PFSK-1 (cell line): Measurements from ENCODE around the gene FAM163B.

Experiments
- FOXP2 ChIP-seq: optimal IDR thresholded peaks from 2 replicates; pipeline ENCODE3; 2011; ENCODE audit warnings: borderline replicate concordance, control low read depth, inconsistent platforms; ENCODE audit not compliant: insufficient read depth; ENCODE audit errors: extremely low read length, extremely low read depth
- POLR2AphosphoS5 ChIP-seq: IDR thresholded peaks from 2 replicates; pipeline ENCODE4 v1.6.1; 2012; ENCODE audit warnings: low read depth, mild to moderate bottlenecking, control low read depth, low read length, moderate library complexity
- SIN3A ChIP-seq: IDR thresholded peaks from 2 replicates; pipeline ENCODE4 v1.6.1; 2012; ENCODE audit warnings: mild to moderate bottlenecking, low read length, moderate library complexity, borderline replicate concordance; ENCODE audit not compliant: insufficient read depth
- TAF1 ChIP-seq: IDR thresholded peaks from 2 replicates; pipeline ENCODE4 v1.6.1; 2012; ENCODE audit warnings: low read length, control low read depth, borderline replicate concordance; ENCODE audit not compliant: insufficient read depth
- TF ChIP-seq, protein P1 (sequence below), 2 experiments: IDR thresholded peaks; 2 replicates each; pipeline versions ENCODE4 v1.6.1 to v1.8.0; 2011 to 2012; ENCODE audit warnings: low read depth in 2 of 2, low read length in 2 of 2, control low read depth in 1 of 2, inconsistent platforms in 1 of 2, mild to moderate bottlenecking in 1 of 2, moderate library complexity in 1 of 2; ENCODE audit not compliant: insufficient read depth in 1 of 2

FAM163B gene

DNA sequence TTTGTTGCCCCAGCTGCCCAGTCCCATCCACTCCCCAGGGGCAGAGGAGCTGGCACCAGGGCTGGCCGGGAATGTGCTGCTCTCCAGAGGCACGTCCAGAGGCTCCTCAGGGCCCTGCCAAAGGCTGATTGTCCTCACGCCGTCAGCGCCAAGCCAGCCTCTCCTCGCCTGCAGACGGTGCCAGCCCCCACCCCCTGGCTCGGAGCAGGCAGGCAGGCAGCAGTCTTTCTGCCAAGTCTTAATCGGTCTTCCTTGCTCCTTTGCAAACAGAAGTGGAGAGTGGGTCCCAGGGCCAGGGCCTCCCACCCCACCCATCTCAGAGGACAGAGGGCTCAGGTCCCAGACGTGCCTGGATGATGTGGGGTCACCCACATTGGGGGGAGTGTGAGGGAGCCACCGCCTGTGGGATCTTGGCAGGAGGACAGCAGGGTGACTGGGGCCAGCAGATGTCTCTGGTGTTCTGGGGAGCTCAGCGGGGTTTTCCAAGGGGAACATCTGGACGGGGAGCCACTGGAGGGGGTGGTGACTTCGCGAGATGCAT lies 36.3 kb downstream of the FAM163B start:
- TF ChIP-seq TAF1 = no peak
- TF ChIP-seq FOXP2 = no peak
- no peak for TF ChIP-seq POLR2AphosphoS5
- TF ChIP-seq, protein P1, sequence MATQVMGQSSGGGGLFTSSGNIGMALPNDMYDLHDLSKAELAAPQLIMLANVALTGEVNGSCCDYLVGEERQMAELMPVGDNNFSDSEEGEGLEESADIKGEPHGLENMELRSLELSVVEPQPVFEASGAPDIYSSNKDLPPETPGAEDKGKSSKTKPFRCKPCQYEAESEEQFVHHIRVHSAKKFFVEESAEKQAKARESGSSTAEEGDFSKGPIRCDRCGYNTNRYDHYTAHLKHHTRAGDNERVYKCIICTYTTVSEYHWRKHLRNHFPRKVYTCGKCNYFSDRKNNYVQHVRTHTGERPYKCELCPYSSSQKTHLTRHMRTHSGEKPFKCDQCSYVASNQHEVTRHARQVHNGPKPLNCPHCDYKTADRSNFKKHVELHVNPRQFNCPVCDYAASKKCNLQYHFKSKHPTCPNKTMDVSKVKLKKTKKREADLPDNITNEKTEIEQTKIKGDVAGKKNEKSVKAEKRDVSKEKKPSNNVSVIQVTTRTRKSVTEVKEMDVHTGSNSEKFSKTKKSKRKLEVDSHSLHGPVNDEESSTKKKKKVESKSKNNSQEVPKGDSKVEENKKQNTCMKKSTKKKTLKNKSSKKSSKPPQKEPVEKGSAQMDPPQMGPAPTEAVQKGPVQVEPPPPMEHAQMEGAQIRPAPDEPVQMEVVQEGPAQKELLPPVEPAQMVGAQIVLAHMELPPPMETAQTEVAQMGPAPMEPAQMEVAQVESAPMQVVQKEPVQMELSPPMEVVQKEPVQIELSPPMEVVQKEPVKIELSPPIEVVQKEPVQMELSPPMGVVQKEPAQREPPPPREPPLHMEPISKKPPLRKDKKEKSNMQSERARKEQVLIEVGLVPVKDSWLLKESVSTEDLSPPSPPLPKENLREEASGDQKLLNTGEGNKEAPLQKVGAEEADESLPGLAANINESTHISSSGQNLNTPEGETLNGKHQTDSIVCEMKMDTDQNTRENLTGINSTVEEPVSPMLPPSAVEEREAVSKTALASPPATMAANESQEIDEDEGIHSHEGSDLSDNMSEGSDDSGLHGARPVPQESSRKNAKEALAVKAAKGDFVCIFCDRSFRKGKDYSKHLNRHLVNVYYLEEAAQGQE (IDR thresholded peaks at IDR 0.05; ENCODE audit: insufficient read depth in 1 of 2, low read depth in 2 of 2, low read length in 2 of 2) = no peak

DNA sequence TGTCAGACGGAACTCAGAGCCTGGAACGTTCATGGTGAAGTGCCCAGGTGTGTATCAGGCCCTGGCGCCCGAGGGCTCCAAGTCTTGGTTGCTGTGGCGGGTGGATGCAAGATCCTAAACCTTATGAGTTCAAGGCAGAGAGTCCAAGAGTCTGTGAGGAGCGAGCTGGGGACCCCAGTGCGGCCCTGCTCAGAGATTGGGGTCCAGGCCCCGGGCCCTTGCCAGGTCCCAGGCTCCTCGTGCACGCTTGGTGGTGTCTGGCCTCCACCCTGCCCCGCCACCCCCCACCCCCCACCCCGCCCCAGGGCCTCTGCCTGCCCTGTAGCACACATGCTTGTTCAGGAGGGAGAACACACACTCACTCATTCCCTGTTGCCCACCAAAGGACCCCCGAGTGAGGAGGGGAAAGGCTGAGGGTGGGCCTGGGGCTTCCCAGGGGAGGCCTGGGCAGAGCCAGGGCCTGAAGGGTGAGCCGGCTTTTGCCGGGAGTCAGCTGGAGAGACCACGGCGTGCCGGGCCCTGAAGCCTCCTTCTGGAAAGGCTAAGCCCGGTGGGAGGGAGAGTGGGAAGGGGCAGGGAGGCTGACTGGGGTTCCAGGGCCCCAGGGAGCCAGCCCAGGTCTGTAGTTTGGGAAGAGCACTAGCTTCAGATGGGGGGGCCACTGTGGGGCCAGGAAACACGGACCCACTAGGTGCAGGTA lies 37.1 kb downstream of the FAM163B start:
- no peak for TF ChIP-seq FOXP2
- no peak for TF ChIP-seq TAF1
- no peak for TF ChIP-seq SIN3A
- TF ChIP-seq POLR2AphosphoS5 = no peak
- TF ChIP-seq, protein P1 (IDR thresholded peaks at IDR 0.05; ENCODE audit: insufficient read depth in 1 of 2, low read depth in 2 of 2, low read length in 2 of 2) = no peak

DNA sequence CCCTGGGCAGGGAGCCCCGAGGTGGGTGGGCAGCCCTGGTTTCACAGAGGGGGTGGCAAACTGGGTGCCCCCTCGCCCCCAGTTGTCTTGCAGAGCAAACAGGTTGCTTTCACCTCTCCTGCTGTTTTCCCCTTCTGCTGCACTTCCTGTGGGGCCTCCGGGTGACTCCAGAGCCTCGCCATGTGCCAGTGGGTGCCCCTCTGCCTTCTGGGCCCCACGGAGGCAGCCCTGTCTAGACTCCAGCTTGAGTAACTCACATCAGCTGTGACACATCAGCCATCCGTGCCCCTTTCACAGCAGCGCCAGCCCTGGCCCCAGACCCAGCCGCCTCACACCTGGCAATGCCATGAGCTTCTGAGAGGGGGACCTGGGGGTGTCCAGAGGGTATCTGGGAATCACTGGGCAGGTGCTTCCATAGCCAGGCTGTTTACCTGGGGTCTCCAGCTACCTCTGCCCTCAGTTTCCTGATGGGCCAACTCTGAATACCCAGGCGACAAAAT lies 37.7 kb downstream of the FAM163B start:
- TF ChIP-seq, protein P1 (IDR thresholded peaks at IDR 0.05; ENCODE audit: insufficient read depth in 1 of 2, low read depth in 2 of 2, low read length in 2 of 2) = no peak

DNA sequence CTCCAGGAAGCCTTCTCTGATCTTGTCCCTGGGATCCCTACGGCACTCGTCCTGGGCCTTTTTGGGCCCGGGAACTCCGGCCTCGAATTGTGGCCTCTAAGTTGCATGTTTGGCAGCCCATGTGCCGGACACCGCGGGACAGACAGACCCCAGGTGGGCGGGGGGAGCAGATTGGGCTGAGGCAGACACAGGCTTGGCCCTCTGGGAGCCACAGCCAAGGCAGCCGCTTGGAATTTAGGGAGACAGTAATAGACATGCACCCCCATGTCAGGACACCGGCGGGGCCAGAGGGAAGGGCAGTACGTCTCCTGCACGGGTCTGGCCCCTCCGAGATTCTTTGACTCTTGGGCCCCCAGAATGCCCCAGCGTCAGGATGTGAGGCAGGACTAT lies 38.5 kb downstream of the FAM163B start:
- TF ChIP-seq SIN3A (no peak), TAF1 (no peak), POLR2AphosphoS5 (no peak), FOXP2 (no peak)
- TF ChIP-seq, protein P1 (IDR thresholded peaks at IDR 0.05; ENCODE audit: insufficient read depth in 1 of 2, low read depth in 2 of 2, low read length in 2 of 2) = no peak
